Esophagus squamous epithelium (tissue), 4 donors: ENCODE measurements around the gene LHPP.

Source experiments
- POLR2A ChIP-seq, 4 donors: fragments of 450-650 bp; IDR thresholded peaks; one replicate each; pipeline ENCODE4 v1.6.1; 2017; ENCODE audit warnings: antibody characterized with exemption in 4 of 4, mild to moderate bottlenecking in 4 of 4, moderate library complexity in 3 of 4
- TF ChIP-seq, protein P1 (sequence below), 6 experiments: fragments of 450-650 bp in 4 of 6; fragments of 200-600 bp in 2 of 6; sonication (generic) in 2 of 6; IDR thresholded peaks; one replicate each; pipeline ENCODE4 v1.5.1; 2016 to 2019; ENCODE audit warnings: antibody characterized with exemption in 6 of 6, mild to moderate bottlenecking in 4 of 6, moderate library complexity in 4 of 6

DNA sequence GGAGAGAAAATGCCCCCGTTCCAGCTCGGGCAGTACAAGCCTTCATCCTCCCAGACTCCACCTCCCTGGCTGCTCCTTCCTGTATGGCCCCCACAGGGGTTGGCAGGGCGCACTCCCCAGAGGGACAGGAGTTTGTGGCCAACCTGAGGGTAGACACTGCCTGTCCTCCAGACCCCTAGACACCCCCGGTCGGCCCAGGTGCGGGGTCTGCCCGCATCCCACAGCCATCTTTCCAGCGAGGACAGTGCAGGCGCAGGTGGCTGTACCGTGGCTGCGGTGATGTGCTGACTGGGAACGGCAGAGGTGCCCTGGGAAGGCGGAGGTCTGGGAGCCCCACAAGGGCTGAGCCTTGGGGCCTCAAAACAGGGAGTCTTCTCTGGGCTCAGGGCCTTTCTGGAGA lies 81.5 kb downstream of the LHPP start:
- TF ChIP-seq, protein P1, sequence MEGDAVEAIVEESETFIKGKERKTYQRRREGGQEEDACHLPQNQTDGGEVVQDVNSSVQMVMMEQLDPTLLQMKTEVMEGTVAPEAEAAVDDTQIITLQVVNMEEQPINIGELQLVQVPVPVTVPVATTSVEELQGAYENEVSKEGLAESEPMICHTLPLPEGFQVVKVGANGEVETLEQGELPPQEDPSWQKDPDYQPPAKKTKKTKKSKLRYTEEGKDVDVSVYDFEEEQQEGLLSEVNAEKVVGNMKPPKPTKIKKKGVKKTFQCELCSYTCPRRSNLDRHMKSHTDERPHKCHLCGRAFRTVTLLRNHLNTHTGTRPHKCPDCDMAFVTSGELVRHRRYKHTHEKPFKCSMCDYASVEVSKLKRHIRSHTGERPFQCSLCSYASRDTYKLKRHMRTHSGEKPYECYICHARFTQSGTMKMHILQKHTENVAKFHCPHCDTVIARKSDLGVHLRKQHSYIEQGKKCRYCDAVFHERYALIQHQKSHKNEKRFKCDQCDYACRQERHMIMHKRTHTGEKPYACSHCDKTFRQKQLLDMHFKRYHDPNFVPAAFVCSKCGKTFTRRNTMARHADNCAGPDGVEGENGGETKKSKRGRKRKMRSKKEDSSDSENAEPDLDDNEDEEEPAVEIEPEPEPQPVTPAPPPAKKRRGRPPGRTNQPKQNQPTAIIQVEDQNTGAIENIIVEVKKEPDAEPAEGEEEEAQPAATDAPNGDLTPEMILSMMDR (IDR thresholded peaks at IDR 0.05), result no peak
- no peak for TF ChIP-seq POLR2A (IDR thresholded peaks at IDR 0.05)
